Measurements from ENCODE around the gene CHN2. TPM values are rescaled to one million over a fixed set of nuclear protein-coding genes. Genes with fewer than 3 reads are reported as not detected.

CHN2 gene
- polyA plus RNA-seq, 2 of the 4 experiments (the other 2 are of a cell fraction) = 0.06 TPM; not detected in 1

DNA sequence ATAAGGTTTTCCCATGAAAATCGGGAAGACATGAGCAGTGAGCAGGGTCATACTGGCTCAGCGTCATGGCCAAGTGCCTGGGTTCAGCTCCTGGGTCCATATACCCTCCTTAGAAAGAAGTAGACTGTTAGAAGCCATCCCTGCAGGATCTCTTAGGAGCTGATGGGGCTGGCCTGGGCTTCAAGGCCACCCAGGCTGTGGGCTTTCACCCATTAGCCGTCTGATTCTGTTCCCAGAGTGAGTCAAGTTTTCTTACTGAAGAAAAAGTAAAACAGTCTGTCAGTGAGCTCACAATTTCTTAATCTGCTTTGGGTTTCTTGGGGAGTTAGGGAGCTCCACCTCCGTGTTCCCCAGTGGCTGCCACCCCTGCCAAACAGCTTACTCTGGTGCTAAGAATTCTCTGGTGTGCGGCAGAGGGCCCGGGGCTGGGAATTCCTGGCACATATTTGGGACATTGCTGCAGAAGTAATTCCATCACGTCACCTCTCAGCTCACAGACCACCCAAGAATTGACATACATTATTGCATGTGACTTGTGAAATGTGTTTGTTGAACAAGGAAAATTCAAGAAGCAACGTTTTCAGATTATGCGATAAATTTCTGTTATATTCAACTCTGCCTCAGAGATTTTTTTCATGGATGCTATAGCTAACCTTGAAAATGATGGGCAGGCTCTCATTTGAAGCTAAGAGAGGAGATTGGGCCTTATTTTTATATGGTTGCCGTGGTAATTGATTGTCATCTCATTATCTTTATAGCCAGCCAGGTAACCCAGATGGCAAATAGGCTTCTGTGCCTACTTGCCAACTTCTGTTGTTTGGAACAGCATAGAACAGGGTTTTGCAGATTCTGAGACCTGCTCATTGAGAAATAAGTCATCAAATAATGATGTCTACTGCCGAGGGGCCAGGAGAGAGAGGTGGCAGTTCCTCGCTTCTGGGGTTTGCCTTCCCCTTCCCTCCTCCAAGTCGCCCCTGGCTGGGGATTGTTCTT lies 166.4 kb downstream of the CHN2 start:
- TF ChIP-seq, protein P1, sequence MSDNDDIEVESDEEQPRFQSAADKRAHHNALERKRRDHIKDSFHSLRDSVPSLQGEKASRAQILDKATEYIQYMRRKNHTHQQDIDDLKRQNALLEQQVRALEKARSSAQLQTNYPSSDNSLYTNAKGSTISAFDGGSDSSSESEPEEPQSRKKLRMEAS (IDR thresholded peaks at IDR 0.05) = no peak
- TF ChIP-seq ESRRA (IDR thresholded peaks at IDR 0.05; ENCODE audit: borderline replicate concordance, low read length) (no peak), FOSL2 (IDR thresholded peaks at IDR 0.05) (no peak), FOSL2 (CRISPR knock-in tag; IDR thresholded peaks at IDR 0.05) (no peak), HDAC2 (IDR thresholded peaks at IDR 0.05) (no peak), SMC3 (IDR thresholded peaks at IDR 0.05) (no peak), NPAS2 (CRISPR knock-in tag; IDR thresholded peaks at IDR 0.05; ENCODE audit: borderline replicate concordance) (no peak), POLR2AphosphoS2 (conservative IDR thresholded peaks at IDR 0.05; ENCODE audit: low read length) (no peak)
- TF ChIP-seq, protein P2, sequence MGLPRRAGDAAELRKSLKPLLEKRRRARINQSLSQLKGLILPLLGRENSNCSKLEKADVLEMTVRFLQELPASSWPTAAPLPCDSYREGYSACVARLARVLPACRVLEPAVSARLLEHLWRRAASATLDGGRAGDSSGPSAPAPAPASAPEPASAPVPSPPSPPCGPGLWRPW (IDR thresholded peaks at IDR 0.05) = no peak
- TF ChIP-seq, protein P3, sequence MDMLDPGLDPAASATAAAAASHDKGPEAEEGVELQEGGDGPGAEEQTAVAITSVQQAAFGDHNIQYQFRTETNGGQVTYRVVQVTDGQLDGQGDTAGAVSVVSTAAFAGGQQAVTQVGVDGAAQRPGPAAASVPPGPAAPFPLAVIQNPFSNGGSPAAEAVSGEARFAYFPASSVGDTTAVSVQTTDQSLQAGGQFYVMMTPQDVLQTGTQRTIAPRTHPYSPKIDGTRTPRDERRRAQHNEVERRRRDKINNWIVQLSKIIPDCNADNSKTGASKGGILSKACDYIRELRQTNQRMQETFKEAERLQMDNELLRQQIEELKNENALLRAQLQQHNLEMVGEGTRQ (IDR thresholded peaks at IDR 0.05) = no peak
- TF ChIP-seq, protein P4, sequence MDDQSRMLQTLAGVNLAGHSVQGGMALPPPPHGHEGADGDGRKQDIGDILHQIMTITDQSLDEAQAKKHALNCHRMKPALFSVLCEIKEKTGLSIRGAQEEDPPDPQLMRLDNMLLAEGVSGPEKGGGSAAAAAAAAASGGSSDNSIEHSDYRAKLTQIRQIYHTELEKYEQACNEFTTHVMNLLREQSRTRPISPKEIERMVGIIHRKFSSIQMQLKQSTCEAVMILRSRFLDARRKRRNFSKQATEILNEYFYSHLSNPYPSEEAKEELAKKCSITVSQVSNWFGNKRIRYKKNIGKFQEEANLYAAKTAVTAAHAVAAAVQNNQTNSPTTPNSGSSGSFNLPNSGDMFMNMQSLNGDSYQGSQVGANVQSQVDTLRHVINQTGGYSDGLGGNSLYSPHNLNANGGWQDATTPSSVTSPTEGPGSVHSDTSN (IDR thresholded peaks at IDR 0.05) = no peak
- TF ChIP-seq, protein P5, sequence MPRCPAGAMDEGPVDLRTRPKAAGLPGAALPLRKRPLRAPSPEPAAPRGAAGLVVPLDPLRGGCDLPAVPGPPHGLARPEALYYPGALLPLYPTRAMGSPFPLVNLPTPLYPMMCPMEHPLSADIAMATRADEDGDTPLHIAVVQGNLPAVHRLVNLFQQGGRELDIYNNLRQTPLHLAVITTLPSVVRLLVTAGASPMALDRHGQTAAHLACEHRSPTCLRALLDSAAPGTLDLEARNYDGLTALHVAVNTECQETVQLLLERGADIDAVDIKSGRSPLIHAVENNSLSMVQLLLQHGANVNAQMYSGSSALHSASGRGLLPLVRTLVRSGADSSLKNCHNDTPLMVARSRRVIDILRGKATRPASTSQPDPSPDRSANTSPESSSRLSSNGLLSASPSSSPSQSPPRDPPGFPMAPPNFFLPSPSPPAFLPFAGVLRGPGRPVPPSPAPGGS (IDR thresholded peaks at IDR 0.05) = no peak
- 30% methylated on average over 13 of the region's 13 CpGs for WGBS (ENCODE audit: missing lambda C conversion rate)
- no peak overlapping the region for H3K4me2 ChIP-seq
- FAIRE-seq (no peak), DNase-seq (ENCODE audit: low read depth in 1 of 2, low spot score in 1 of 2) (no peak), ATAC-seq (no peak)
- no peak overlapping the region for H3K4me3 ChIP-seq
- ChIA-PET POLR2A (no interaction called here), CTCF (interaction anchor here (1.3 to 2.3 kb wide), 2 partner anchors 17 to 171 kb away, joined by 3 to 8 read pairs; no protein-coding TSS in a partner anchor)
- H3K9me3 ChIP-seq = no peaks in the 10 kb centered on the region
- H3K27ac ChIP-seq = no peak overlapping the region
- no peaks in the 10 kb centered on the region for H3K4me1 ChIP-seq

DNA sequence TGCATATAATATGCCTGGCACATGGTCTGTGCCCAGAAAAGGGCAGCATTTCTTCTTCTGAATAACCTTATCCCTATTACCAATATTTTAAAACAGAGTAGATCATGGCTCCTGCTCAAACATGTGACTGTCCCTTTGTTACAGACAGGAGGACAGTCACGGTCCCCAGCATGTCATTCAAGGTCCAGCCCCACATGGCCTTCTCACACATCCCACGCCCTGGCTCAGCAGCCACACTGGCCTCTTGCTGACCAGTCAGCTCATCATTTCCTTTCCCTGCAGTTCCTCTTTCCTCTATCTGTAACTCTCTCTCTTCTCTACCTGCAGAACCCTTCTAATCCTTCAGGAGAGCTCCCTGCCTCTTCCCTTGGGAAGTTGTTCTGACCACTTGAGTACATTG lies 167.8 kb downstream of the CHN2 start:
- Histone ChIP-seq H3K4me2 (no peak overlapping the region), H3K27ac (no peak overlapping the region), H3K4me1 (no peaks in the 10 kb centered on the region), H3K4me3 (no peak overlapping the region), H3K9me3 (no peaks in the 10 kb centered on the region)
- 14% methylated on average over 2 of the region's 2 CpGs for WGBS (ENCODE audit: missing lambda C conversion rate)
- TF ChIP-seq FOSL2 (IDR thresholded peaks at IDR 0.05) (no peak), FOSL2 (CRISPR knock-in tag; IDR thresholded peaks at IDR 0.05) (no peak), RAD21 (conservative IDR thresholded peaks at IDR 0.05 in 1 of 2, IDR thresholded peaks at IDR 0.05 in 1 of 2) (no peak), ZSCAN20 (CRISPR knock-in tag; IDR thresholded peaks at IDR 0.05) (no peak), FOXS1 (CRISPR knock-in tag; IDR thresholded peaks at IDR 0.05) (no peak)
- TF ChIP-seq, protein P6, sequence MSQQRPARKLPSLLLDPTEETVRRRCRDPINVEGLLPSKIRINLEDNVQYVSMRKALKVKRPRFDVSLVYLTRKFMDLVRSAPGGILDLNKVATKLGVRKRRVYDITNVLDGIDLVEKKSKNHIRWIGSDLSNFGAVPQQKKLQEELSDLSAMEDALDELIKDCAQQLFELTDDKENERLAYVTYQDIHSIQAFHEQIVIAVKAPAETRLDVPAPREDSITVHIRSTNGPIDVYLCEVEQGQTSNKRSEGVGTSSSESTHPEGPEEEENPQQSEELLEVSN (IDR thresholded peaks at IDR 0.05; ENCODE audit: borderline replicate concordance, low read depth) = no peak
- ChIA-PET CTCF (interaction anchor here (1.0 to 2.3 kb wide), 2 partner anchors 11 to 173 kb away, joined by 3 to 8 read pairs; no protein-coding TSS in a partner anchor), POLR2A (no interaction called here)
- FAIRE-seq (no peak), ATAC-seq (no peak), DNase-seq (ENCODE audit: low read depth in 1 of 2, low spot score in 1 of 2) (no peak)

All from A549 (cell line).